Loucy (cell line): Measurements from ENCODE around the gene CIP2A.

ENCODE experiments used
- H2AFZ ChIP-seq: fragments of 200-600 bp; sonication (generic); 2 replicates; pipeline ENCODE4 v1.6.0; 2016; ENCODE audit warnings: antibody characterized with exemption, mild to moderate bottlenecking, low read length, moderate library complexity
- H3F3A ChIP-seq: fragments of 200-600 bp; 2 replicates; pipeline ENCODE4 v1.6.0; 2016; ENCODE audit warnings: antibody characterized with exemption, low read depth, mild to moderate bottlenecking
- H3K27me3 ChIP-seq: fragments of 200-600 bp; sonication (generic); 2 replicates; pipeline ENCODE4 v1.6.1; 2014; ENCODE audit warnings: low read length, mild to moderate bottlenecking; ENCODE audit not compliant: insufficient read depth, poor library complexity, severe bottlenecking
- H3K36me3 ChIP-seq: fragments of 200-600 bp; sonication (generic); 2 replicates; pipeline ENCODE4 v1.6.1; 2016; ENCODE audit warnings: low read length; ENCODE audit not compliant: insufficient read depth
- H3K4me1 ChIP-seq: fragments of 200-600 bp; sonication (generic); 2 replicates; pipeline ENCODE4 v1.5.1; 2014; ENCODE audit warnings: low read length, mild to moderate bottlenecking; ENCODE audit not compliant: insufficient read depth, poor library complexity, severe bottlenecking
- H3K4me2 ChIP-seq: fragments of 200-600 bp; sonication (generic); 2 replicates; pipeline ENCODE4 v1.6.0; 2014; ENCODE audit warnings: antibody characterized with exemption, low read length, low read depth, mild to moderate bottlenecking; ENCODE audit not compliant: poor library complexity, severe bottlenecking
- H3K4me3 ChIP-seq: fragments of 200-600 bp; sonication (generic); 2 replicates; pipeline ENCODE4 v1.5.1; 2014; ENCODE audit warnings: low read length, mild to moderate bottlenecking, mixed read lengths; ENCODE audit not compliant: poor library complexity, severe bottlenecking
- H3K79me2 ChIP-seq: fragments of 200-600 bp; sonication (generic); 2 replicates; pipeline ENCODE4 v1.6.1; 2014; ENCODE audit warnings: low read length; ENCODE audit not compliant: insufficient read depth
- H3K9ac ChIP-seq: fragments of 200-600 bp; sonication (generic); 2 replicates; pipeline ENCODE4 v1.6.0; 2014; ENCODE audit warnings: mild to moderate bottlenecking, low read depth, low read length, moderate library complexity; ENCODE audit not compliant: poor library complexity, severe bottlenecking
- H3K9me2 ChIP-seq: fragments of 200-600 bp; sonication (generic); replicated peaks from 2 replicates; pipeline ENCODE4 v1.6.1; 2016; ENCODE audit warnings: low read depth, low read length, mixed read lengths
- H3K9me3 ChIP-seq: fragments of 200-600 bp; sonication (generic); 2 replicates; pipeline ENCODE4 v1.6.1; 2014; ENCODE audit warnings: mild to moderate bottlenecking, antibody characterized with exemption, low read length, low read depth; ENCODE audit not compliant: insufficient read depth
- H4K20me1 ChIP-seq: fragments of 200-600 bp; sonication (generic); 2 replicates; pipeline ENCODE4 v1.6.0; 2014; ENCODE audit warnings: antibody characterized with exemption, low read length, mild to moderate bottlenecking; ENCODE audit not compliant: insufficient read depth, poor library complexity, severe bottlenecking
- CTCF ChIP-seq: fragments of 200-600 bp; sonication (generic); conservative IDR thresholded peaks from 2 replicates; pipeline ENCODE4 v1.5.1; 2014; ENCODE audit warnings: mild to moderate bottlenecking, antibody characterized with exemption, low read length
- EZH2phosphoT487 ChIP-seq: fragments of 200-600 bp; IDR thresholded peaks from 2 replicates; pipeline ENCODE4 v1.6.1; 2018; ENCODE audit warnings: antibody characterized with exemption, mild to moderate bottlenecking, moderate library complexity, borderline replicate concordance

Gene CIP2A

DNA sequence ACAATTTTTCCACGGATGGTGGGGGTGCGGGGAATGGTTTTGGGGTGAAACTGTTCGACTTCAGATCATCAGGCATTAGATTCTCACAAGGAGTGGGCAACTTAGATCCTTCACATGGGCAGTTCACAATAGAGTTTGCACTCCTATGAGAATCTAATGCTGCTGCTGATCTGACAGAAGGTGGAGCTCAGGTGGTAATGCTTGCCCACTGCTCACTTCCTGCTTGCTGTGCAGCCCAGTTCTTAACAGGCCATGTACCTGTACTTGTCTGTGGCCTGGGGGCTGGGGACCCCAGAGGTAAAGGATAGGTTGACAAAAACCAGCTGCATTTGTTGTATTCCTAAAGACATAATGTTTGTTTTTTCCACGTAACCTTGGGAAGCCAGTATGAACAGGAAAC, 16.3 kb upstream of the CIP2A start:
- TF ChIP-seq CTCF, result no peak
- TF ChIP-seq EZH2phosphoT487, result no peak
- Histone ChIP-seq H3F3A (peaks cover 2% of the 10 kb centered on the region; the same call in 1 of the 2 replicates), H3K9ac (no peak overlapping the region), H3K4me1 (peaks cover 36% of the 10 kb centered on the region), H3K9me2 (no peaks in the 10 kb centered on the region), H3K4me3 (no peak overlapping the region), H3K79me2 (no peaks in the 10 kb centered on the region), H3K4me2 (no peak overlapping the region), H2AFZ (0 out of 2 replicates have a peak overlapping the region, but pooled peaks have one; percentile 43), H3K27me3 (no peaks in the 10 kb centered on the region), H4K20me1 (no peaks in the 10 kb centered on the region), H3K9me3 (no peaks in the 10 kb centered on the region), H3K36me3 (no peaks in the 10 kb centered on the region)

GRCh38 chr3:108605028-108605427, 15.8 kb upstream of the CIP2A start:
- Histone ChIP-seq H3K4me2 (no peak overlapping the region), H3K9ac (no peak overlapping the region), H3K79me2 (no peaks in the 10 kb centered on the region), H3F3A (peaks cover 2% of the 10 kb centered on the region; the same call in 1 of the 2 replicates), H3K36me3 (no peaks in the 10 kb centered on the region), H4K20me1 (no peaks in the 10 kb centered on the region), H2AFZ (no peak overlapping the region), H3K9me2 (no peaks in the 10 kb centered on the region), H3K27me3 (no peaks in the 10 kb centered on the region), H3K9me3 (no peaks in the 10 kb centered on the region), H3K4me3 (no peak overlapping the region), H3K4me1 (peaks cover 36% of the 10 kb centered on the region)
- TF ChIP-seq CTCF, result no peak

DNA sequence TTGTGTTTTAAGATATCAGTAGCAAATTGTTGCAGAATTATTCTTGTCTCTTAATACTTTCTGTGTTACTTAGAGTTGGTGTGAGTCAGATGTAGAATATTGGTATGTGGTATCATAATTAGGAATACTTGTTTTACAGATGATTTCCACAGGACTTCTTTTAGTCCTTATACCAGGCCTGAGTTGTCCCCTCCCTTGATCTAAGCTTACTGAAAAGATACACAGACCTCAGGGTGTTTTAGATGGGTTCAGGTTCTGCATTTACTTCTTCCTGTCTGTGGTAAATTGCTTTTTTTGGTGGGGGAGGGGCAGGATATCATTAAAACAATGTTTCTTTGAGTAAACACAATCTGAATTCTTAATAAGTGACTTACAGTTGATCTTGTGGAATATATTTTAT, 14.5 kb upstream of the CIP2A start:
- Histone ChIP-seq H2AFZ (no peak overlapping the region), H3K36me3 (no peaks in the 10 kb centered on the region), H3K4me1 (peaks cover 41% of the 10 kb centered on the region), H3K9ac (no peak overlapping the region), H3K4me2 (peak overlapping the region; percentile 49), H3K79me2 (no peaks in the 10 kb centered on the region), H3K9me2 (no peaks in the 10 kb centered on the region), H3K4me3 (peak overlapping the region; percentile 2), H3K27me3 (no peaks in the 10 kb centered on the region), H4K20me1 (no peaks in the 10 kb centered on the region), H3K9me3 (no peaks in the 10 kb centered on the region), H3F3A (peaks cover 2% of the 10 kb centered on the region; the same call in 1 of the 2 replicates)
- TF ChIP-seq EZH2phosphoT487 (no peak), CTCF (no peak)
